HG03064 (cell line): ENCODE measurements around the gene TIMP3.

Experiments
- ATAC-seq: cut with Tn5 transposase; IDR thresholded peaks from one replicate; pipeline ENCODE4 v1.9.1; 2021; ENCODE audit warnings: low read depth; ENCODE audit not compliant: unreplicated experiment

TIMP3 gene

DNA sequence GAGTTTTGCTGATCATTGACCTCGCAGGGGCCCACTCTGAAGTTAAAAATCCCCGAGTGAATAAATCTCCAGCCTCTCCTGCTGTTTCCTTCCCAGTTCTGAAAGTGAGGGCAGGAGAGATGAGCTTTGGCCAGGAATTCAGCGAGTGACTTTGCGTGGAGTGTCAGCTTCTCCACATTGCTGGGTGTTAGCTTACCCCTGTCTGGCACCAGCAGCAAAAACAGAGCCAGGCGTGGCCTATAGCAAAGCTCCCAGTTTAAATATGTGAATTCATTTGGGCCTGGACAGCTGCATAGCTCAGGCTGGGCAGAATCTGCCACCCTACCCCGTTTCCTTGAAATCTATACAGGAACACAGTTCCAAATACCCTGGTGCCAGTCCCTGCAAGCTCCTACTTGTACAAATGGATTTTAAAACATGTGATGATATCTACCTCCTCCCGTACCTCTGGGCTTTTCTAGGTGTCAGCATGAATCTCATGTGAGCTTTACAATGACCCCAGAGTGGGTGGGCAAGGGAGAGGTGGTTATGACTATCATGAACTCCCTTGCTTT, 25.6 kb downstream of the TIMP3 start:
- ATAC-seq = no peak

DNA sequence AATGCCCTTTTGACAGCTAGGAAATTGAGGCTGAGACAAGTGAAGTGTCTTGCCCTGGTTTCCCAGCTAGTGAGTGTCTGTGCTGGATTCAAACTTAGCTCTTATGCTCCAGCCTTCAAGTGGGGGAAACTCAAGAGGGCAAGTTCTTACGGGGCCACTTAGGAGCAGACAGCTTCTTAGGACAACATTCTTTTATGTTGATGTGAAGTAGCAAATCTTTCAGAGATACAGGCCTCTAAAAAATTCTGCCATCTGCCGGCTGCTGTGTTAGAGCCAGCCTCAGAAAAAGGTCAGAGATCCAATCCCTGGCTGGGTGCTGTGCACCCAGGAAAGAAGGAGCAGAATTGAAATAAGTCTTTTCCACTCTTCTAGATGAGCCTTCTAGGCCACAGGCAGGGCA, 26.6 kb downstream of the TIMP3 start:
- no peak for ATAC-seq

DNA sequence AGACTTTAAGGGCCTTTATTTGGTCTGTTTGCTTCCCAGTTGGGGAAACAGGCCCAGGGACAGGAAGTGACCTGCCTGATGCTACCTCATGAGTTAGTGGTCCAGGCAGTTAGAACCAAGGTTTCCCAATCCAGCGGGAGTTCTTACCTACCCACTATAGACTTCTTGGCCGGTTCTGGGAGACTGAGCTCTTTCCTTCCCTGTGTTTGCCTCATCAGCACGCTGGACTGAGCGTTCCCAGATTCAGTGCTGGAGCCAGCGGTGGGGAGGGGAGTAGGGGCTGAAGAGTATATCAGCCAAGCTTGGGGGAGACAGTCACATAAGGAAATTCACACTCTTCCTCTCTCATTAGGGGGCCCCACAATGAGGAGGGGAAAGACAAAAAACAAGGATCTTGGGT, 27.1 kb downstream of the TIMP3 start:
- ATAC-seq = no peak

DNA sequence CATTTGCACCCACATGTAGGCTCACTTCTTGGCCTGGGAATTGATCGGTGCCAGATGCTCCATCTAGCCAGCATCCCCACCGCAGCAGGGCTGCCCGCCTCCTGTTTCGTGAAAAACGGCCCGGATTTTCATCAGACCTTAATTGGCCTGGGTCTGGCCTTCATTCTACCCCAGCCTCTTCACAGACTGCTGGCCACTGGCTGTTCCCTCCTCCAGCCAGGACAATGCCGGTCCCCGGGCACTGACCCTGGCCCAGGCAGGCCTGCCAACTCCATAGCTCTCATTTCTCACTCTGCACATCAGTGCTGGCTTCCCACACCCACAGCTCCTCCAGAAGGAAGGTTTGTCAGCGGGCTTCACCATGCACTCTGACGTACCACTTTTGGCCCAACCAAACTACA, 27.9 kb downstream of the TIMP3 start:
- ATAC-seq = no peak

DNA sequence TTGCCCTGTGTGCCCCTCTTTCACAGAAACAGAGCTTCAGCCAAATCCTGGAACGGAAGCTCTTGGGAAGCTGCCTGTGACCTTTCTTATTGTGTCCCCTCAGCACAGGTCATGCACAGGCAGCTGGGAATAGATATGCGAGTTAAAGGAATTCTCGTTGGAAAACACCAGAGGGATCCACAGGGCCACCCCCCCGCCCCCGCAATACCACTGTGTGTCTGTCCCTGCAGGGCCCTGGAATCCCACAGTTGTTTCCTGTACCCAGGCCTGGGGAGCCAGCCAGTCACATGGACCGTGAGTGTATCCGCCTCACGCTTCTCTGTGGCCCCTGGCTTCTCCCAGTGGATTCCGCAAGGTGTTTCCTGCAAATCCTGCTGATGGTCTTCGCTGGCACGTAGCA, 29.0 kb downstream of the TIMP3 start:
- ATAC-seq = no peak

DNA sequence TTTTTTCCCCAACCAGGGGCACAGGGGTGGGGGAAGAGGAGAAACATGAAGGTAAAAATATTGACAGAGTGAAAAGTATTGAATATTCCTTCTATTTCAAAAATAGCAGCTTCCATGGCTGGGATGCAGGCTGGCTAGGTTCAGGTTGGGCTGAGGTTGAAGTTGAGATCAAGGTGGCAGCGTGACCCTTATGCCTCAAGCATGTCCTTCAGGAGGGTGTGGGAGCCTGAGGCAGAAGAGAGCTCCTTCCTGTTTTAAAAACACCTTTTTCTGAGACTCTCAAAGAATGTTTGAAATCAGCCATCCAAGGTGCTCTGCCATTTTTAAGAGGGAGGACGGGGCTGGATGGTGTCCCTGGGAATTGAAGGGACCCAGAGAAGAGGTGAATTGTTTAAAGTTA, 29.5 kb downstream of the TIMP3 start:
- ATAC-seq = no peak

DNA sequence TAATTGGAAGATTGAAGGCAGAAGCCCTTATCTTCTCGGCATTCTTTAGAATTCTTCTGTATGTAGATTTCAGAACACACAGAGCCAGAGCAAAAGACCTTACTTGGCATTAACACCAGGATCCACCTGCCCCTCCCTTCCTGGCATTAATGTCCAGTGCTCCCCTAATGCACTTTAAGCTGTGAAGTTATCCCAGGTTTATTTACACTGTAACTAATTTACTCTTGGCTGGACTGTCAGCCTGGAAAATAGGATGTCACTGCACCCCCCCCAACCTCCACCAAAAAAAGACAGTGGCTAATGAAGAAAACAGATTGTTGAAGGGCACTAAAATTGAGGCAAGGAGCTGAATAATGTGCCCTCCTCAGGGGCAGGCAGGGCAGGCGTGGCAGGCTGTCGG, 30.1 kb downstream of the TIMP3 start:
- no peak for ATAC-seq

DNA sequence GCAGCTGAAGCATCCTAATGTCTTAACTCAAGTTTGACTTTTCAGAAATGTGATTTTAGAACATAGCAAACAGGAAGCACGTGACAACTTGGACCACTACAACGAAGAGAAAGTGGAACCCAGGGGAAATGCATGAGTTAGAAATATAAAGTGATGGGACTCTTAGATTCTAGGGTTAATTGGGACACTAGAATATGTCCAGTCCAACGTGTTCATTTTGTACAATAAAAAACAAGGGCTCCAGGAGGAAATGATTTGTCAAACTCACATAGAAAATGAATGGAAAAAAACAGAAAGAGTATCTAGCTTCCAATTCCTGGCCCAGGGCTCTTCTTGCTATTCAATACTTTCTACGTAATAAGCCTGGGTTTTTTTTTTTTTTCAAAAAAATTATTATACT, 30.7 kb downstream of the TIMP3 start:
- ATAC-seq = no peak

DNA sequence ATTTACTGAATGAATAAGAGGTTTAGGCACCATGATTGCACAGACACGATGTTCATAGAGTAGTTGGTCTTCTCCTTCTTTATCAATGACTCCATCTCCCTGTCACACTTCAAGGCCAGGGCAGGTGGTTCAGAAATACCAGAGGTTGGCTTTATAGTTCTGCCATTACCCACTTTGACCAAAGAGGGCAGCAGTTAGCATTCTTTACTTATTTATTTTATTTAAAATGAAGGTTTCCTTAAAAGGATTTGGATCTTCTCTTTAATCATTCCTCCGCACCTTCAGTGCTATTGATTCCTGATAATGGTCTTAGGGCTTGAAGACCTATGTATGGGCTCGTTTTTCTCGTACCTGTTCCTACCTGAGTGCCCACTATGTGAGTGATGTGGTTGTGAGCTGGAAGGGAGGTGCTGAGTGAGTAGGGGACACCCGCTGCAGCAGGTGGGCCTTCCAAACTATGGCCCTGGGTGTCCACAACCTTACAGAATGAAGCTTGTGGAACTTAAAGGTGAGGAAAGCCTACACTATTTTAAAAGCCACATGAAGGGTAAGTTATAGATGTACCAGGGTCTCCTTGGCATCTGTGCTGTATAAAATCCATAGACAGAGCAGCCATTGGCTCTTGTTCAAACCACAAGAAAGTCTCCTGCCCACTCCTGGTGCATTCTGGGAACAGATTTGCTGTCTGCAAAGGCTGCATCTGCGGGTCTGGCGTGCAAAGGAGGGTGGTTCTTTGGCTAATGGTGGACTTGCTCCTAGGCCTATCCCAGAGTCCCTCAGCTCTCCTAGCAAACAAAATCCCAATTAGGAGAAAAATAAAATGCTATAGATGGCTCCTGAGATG, 35.0 kb downstream of the TIMP3 start:
- ATAC-seq = no peak

DNA sequence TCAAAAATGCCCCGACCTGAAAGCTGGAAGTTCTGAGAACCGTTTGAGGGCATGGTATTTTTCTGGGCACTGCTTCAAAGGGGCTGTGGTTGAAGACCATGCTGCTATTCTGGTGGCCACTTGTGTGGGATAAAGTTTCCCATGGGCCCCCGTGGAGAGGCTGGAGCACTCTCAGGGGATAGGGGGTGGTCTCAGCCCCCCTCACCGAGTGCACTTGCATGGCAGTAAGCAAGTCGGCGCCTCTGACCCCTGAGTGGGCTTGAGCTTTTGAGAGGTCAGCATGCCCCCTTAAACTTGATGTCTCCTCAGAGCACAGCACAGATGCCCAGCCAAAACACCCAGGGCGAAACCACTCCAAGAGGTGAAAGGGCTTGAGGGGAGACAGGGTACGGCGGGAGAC, 35.6 kb downstream of the TIMP3 start:
- no peak for ATAC-seq

DNA sequence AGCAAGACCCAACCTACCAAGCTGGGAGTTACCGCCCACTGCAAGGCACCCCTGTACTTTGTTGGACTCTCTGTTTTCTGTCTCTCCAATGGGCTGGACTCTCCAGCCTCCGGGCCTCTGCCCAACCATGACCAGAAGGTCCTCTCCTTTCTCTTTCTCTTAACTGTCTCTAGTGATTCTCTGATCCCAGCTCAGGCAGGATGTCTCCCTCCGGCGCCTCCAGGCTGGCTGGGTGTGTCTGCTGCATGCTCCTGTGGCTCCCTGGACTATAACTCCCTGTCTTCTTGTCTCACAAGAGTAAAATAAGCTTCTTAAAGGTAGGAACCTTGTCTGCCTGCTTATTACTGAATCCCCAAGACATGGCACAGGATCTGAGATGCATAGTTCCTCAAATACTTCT, 36.3 kb downstream of the TIMP3 start:
- no peak for ATAC-seq

DNA sequence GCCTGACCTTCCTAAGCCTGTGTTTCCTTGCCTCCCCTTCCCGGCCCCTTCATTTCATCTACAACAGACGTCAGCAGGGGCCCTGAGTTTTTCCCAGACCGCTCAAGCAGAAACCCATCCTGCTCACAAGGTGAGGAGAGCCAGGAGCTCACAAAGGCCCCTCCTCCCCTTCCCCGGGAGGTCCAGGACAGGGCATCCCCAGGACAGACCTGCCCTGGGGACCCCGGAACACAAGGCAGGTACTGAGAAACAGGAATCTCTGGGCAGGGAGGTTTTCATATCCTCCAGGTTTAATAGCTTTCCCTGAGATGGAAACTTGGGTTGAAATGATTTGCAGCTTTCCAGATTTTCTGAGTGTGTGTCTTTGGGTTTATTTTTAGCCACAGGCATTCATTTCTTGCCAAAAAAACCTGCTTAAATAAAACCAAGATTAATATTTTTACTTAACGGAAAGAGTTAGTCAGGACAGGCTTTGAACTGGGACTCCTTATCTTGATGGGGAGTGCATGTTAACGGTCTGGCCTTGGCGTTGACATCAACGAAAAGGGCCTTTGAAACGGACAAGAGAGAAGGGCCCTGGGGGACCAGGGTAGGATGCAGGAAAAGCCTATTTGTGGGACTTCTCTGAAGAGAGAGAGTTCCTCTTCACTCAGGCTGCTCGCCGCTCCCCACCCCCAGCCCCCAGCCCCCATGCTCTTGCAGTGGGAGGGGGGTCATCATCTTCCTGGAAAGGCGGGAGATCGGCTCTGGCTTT, 38.5 kb downstream of the TIMP3 start:
- no peak for ATAC-seq

DNA sequence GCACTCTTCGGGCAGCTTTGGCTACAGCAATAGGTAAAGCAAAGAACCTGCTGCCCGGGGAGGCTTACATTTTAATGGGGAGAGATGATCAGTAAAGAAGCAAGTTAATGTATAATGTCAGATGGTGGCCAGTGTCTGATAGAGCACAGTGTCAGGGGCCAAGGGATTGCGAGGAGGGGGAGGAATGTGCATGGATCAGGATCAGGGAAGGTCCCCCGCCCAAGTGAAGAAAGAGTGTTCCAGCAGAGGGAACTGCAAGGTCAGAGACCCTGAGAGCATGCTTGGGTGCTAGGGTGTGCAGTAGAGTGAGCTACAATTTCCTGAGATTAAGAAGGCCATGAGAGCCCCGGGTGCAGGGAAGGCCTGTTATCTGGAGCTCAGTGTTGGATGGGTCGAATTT, 39.7 kb downstream of the TIMP3 start:
- no peak for ATAC-seq

DNA sequence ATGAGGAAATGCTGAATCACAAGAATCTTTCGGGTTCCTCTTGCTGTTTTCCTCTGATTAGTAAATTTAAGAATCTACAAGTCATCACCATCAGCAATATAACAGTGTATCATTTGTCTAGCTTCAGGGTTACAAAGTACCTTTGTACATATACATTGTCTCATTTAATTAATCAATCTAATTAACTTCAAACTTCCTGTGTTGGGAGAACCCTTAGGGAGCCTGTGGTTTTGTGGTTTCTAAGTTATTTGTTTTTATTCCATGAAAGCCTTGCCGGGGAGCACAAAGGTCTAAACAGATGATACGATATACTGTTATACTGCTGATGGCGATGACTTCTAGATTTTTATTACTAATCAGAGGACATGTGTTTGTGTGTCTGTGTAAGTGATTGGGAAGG, 41.0 kb downstream of the TIMP3 start:
- ATAC-seq = no peak

DNA sequence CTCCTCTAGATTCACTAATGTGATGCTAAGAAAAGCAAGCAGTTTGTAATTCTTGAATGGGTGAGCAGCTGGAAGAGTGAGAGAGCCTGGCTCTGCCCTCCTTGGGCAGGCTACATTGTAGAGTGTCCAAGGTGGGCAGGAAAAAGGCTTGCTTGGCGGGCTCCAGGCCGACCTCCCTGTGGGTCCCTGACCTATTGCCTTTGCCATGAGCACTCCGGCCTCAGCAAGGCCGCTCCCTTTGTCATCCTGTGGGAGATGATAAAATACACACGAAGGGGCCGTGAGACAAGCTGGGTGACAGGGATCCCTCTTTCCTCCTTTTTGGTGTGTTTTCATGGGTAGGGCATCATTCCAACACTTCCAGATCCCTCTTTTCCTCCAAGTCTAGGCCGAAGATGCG, 41.8 kb downstream of the TIMP3 start:
- ATAC-seq = no peak

DNA sequence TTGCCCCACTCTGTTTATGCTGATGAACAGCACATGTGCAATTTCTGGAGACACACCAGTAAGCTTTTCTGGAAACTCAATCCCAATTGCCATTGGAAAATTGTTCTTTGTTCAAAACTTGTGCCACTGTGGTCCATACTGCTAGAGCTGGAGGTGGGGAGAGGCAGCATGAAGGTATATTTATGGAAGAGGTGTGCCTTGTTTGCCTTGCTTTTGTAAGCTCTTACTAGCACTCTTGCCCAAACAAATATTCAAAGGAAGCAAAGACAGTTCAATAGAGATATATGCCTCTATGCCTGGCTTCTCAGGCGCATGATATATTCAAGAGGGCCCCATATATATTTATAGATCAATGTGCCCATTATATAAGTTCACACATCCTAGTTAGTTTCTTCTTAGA, 42.7 kb downstream of the TIMP3 start:
- ATAC-seq = no peak

DNA sequence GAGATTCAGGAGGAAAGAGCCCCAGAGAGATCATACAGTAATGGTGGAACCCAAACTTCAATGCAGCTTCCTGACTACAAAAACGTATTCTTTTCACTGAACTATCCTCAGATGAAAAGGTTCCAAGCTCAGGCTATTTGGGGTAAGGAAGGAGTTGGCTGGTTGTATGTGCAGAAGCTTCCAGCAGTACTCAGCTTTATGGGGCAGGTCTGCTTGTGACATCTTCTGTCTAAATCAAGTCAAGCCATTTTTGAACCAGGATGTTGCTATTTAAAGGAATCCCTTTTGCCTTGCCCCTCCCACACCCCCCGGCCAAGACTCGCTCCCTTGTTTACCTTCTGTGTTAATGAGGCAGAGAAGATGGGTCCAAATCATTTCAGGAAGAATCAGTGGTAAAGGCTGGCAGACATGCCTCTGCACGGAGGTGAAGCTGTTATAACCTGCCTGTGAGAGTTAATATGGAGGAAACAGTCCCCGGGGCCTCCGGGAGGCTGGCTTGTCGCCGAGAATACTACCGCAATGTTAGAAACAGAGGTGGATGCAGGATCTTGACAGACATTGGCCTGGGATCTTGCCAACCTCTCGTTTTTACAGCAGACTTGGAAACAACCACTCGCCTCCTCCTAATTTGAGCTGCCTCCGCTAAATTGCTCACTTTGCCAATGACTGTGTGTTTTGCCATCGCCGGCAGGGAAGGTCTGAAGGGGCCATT, 45.4 kb downstream of the TIMP3 start:
- ATAC-seq = no peak

DNA sequence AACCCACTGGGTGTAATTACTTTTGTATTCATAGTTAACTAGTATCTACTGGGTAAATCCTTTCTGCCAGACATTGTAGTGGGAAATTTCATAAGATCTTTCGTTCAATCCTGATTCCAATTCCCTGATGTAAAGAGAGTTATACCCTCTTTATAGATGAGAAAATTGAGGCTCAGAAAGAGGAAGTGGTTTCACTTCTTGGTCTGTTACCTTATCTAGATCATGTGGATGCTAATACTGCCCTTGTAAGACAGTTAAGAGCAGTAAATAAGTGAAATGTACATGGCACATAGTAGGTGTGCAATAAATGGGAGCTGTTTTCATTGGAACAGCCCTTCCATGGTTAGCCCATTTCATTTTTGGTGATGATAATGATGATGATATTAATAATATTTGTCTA, 46.7 kb downstream of the TIMP3 start:
- ATAC-seq = no peak

DNA sequence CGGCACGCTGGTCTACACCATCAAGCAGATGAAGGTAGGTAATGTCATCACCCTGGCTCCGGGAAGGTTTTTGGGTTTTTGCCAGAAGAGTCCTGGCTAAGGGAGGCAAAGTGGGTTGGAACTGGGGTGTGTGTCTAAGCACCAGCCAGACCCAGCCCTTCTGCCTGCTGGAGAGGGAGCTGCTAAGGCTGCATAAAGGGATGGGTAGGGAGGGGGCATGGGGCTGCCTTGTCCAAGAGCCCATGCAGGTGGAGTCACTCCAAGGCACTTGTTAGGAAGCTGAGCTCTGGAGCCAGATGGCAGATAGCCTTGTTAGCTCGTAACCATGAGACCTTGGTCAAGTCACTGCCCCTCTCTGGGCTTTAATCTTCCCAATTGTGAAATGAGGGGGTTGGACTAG, 48.0 kb downstream of the TIMP3 start:
- no peak for ATAC-seq

DNA sequence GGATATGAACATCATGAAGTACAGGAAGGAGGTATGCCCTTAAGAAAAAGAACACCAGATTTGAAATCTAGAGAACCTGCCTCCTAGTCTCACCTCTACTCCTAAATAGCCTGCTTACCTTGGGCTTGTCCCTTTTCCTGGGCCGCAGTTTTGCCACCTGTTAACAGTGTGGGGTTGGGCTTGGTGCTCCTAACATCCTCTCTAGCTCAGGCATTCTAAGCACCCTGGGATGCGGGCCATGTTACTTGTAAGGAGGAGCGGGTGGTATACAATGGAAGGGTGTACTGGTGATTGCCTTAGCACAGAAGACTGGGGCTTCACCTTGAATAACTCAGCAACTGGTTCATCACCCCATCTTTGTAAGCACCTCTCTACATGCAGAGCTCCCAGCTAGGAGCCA, 48.7 kb downstream of the TIMP3 start:
- no peak for ATAC-seq
